GM19455 (cell line): ENCODE results near the gene MICOS13.

Experiments used
- ATAC-seq: cut with Tn5 transposase; IDR thresholded peaks from one replicate; pipeline ENCODE4 v1.9.1; 2021; ENCODE audit not compliant: unreplicated experiment

The MICOS13 gene

DNA sequence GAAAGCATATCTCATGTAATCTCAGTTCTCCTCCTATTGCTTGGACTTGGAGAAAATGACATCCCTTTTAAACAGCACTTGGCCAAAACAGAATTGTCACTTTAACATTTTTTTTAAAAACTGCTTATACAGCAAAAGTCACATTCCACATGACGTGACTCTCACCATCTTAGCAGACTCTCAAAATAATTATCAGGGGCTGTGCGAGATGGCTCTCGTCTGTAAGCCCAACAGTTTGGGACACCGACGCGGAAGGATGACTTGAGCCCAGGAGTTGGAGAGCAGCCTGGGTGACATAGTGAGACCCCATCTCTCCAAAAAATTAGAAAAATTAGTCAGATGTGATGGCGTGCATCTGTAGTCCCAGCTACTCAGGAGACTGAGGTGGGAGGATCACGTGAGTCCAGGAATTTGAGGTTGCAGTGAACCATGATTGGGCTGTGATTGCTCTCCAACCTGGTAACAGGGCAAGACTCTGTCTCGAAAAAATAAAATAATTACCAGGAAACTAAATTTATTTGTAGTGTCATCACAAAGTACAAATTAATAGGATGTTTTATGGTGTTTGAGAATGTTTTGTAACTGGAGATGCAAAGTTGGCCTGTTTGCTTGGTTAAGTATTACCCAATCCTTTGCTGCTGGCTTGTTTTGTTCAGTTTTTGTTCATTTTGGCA, 48.6 kb downstream of the MICOS13 start:
- ATAC-seq = no peak

DNA sequence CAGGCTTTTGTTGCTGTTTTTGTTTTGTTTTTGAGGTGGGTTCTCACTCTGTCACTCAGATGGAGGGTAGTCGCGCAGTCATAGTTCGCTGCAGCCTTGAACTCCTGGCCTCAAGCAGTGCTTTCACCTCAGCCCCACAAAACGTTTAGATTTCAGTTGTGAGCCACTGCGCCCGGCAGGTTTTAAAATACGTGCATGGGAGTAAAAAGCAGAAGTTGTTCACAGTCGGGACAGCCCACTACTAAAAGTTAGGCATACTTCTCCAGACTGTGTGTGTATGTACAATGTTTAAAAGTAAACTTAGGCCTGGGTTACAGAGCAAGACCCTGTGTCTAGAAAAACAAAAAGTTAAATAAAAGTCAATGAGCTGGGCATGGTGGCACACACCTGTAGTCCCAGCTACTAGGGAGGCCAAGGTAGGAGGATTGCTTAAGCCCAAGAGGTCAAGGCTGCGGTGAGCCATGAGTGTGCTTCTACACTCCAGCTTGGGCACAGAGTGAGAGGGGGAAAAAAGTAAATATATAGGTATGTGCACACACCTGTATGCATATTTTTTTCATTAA, 51.3 kb downstream of the MICOS13 start:
- ATAC-seq = no peak

DNA sequence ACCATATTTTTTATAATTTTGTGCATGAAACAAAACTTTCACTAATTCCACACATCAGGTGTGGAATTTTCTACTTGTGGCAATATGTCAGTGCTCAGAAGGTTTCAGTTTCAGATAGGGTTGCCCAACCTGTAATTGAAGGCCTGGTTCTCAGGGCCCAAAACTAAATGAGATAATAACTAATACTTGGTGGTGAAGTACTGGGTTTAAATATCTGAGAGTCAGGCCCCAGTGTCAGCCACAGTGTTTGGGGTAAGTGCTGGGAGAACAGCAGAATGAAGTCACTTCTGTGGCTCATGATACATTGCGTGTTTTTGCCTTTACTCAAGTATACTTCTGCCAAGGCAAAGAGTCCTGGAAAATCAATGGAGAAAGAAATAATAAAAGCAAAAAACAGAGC, 51.9 kb downstream of the MICOS13 start:
- ATAC-seq = no peak
